ENCODE data around the gene CAV2.
A peak's percentile ranks its signal among the peaks of the same experiment; 100 is the strongest.

CAV2 gene

DNA sequence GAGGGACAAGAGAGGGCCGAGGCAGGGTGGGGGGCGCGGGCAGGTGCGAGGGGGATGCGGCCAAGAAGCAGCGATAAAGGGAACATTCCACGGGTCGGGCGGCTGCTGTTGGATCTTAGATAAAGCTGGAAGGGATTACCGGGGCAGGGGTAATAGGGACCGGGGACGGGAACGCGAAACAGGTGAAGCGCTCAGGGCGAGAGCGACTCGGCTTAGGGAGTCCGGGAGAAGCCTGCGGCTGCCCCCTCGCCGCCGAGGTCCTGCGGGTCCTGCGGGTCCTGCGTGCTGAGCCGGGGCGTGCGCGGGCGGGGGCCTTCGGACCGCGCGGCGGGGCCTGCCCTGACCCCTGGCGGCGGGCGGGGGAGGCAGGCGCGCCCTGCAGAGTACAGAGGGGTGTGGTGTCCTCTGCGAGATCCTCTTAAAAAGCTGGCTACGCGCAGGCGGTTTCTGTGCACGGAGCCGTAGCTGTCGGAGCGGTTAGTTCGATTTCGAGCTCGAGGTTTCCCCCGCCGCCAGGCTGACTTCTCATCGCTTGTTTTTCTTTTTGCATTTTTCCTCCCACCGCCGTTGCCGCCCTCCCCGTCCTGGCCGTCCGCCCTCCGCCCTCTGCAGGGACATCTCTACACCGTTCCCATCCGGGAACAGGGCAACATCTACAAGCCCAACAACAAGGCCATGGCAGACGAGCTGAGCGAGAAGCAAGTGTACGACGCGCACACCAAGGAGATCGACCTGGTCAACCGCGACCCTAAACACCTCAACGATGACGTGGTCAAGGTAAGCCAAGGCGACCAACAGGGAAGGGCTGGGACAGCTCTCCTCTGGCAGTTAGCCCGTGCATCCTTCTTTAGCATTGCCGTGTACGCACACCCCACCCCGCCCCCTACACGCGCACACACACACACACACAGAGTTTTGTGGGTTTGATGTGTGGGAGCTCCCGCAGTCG lies 26.6 kb downstream of the CAV2 start:
- in situ Hi-C loops (cut with HindIII; ENCODE audit: low sequenced_read_pairs): no loop called here
- peak; percentile 63 for DNase-seq (ENCODE audit: low read depth)
- peak overlapping the region; percentile 79 for H3K4me3 ChIP-seq (ENCODE audit: low read depth, low read length)
- TF ChIP-seq, protein P1, sequence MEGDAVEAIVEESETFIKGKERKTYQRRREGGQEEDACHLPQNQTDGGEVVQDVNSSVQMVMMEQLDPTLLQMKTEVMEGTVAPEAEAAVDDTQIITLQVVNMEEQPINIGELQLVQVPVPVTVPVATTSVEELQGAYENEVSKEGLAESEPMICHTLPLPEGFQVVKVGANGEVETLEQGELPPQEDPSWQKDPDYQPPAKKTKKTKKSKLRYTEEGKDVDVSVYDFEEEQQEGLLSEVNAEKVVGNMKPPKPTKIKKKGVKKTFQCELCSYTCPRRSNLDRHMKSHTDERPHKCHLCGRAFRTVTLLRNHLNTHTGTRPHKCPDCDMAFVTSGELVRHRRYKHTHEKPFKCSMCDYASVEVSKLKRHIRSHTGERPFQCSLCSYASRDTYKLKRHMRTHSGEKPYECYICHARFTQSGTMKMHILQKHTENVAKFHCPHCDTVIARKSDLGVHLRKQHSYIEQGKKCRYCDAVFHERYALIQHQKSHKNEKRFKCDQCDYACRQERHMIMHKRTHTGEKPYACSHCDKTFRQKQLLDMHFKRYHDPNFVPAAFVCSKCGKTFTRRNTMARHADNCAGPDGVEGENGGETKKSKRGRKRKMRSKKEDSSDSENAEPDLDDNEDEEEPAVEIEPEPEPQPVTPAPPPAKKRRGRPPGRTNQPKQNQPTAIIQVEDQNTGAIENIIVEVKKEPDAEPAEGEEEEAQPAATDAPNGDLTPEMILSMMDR (IDR thresholded peaks at IDR 0.05; ENCODE audit: low read depth, low read length, missing control alignments): peak; percentile 49

DNA sequence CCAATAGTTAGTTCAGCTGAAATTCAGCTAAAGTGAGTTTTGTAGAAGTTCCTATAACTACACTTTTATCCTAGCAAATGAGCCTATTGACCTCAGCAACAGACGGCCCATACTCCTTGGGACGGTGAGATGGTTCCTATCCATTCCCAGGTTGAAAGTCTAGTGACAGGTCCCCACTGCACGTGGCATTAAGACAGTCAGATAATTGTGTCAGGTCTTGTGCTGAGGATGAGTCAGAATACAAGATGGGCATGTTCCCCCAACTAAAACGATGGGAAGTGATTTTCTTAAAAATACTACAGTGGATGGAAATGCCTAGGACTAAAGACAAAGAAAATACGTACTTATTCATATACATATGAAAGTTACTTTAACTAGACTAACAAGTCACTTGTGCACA lies 27.4 kb downstream of the CAV2 start:
- H3K4me3 ChIP-seq (ENCODE audit: low read depth, low read length): peak overlapping the region; percentile 79
- TF ChIP-seq, protein P1 (IDR thresholded peaks at IDR 0.05; ENCODE audit: low read depth, low read length, missing control alignments): no peak
- in situ Hi-C loops (cut with HindIII; ENCODE audit: low sequenced_read_pairs): no loop called here
- DNase-seq (ENCODE audit: low read depth): no peak

DNA sequence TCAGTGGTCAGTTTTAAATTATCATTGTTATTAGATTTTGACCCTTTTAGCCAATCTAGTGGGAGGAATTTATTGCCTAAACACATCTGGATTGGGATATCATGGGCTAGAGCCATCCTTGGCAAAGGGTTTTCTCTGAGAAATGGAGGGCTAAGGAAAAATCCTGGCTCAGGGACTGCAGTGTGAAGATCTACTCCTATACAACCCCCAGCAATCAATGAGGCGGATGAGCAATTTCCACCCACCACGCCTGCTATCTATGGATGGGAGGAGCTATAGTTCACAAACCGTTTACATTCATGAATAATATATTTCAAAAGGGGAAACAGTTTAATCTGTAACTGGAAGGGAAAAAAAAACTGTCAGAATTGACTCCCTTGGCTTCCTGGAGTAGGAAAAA lies 28.0 kb downstream of the CAV2 start:
- in situ Hi-C loops (cut with HindIII; ENCODE audit: low sequenced_read_pairs): no loop called here
- peak overlapping the region; percentile 79 for H3K4me3 ChIP-seq (ENCODE audit: low read depth, low read length)
- DNase-seq (ENCODE audit: low read depth): no peak

DNA sequence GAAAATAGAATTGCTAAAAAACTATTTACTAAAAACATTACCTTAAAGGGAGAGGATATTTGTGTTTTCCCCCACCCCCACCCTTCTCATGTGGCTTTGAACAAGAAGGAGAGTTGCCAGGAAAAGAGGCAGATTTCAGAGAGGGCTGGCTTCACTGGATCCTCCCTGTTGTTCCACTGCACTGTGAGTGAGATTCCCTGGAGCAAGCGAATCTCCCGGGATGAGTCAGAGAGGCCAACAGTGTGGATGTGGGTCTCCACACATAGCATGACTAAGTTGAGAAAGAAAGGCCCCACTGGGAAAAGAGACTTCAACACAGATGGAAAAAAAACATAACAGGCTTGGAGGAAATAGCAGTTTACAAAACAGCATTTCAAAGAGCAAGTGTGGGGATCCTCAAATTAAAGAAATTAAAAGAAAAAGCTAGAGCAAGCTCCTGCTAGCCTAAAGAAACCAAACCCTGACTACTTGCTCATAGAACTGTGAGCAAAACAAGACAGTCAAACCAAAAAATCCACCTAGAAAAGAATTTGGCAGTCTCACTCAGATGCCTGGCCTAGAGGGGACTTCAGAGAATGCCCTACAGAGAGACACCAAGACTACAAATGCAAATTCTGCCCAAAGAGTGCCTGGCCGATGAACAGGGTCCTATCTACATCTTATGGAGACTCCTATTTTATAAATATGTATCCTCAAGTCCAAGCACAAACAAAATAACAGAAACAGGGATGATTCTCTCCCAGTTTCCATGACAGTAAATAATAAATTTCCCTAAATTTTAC lies 28.7 kb downstream of the CAV2 start:
- TF ChIP-seq, protein P1 (IDR thresholded peaks at IDR 0.05; ENCODE audit: low read depth, low read length, missing control alignments): no peak
- DNase-seq (ENCODE audit: low read depth): peak; percentile 92
- H3K4me3 ChIP-seq (ENCODE audit: low read depth, low read length): peak overlapping the region; percentile 79
- in situ Hi-C loops (cut with HindIII; ENCODE audit: low sequenced_read_pairs): no loop called here

More for the DNA sequence above, 28.0 kb downstream of the CAV2 start:
- TF ChIP-seq, protein P1 (IDR thresholded peaks at IDR 0.05; ENCODE audit: low read depth, low read length, missing control alignments): no peak

DNA sequence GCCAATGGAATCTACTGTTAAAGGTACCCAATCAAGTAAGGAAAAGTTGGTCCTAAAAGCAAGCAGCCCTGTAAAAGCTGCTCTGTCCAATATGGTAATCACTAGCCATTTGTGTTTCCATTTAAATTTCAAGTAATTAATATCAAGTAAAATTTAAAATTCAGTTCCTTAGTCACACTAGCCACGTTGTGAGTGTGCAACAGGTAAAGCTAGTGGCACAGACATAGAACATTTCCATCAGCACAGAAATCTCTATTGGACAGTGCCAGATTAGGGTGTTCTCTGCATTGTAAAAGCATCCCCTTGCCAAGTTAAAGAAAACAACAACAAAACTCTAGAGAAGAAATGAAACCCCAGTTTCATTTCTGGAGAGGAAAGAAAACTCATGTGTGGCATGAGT lies 29.7 kb downstream of the CAV2 start:
- no peak for DNase-seq (ENCODE audit: low read depth)
- H3K4me3 ChIP-seq (ENCODE audit: low read depth, low read length): peak overlapping the region; percentile 79
- in situ Hi-C loops (cut with HindIII; ENCODE audit: low sequenced_read_pairs): no loop called here
- TF ChIP-seq, protein P1 (IDR thresholded peaks at IDR 0.05; ENCODE audit: low read depth, low read length, missing control alignments): no peak

DNA sequence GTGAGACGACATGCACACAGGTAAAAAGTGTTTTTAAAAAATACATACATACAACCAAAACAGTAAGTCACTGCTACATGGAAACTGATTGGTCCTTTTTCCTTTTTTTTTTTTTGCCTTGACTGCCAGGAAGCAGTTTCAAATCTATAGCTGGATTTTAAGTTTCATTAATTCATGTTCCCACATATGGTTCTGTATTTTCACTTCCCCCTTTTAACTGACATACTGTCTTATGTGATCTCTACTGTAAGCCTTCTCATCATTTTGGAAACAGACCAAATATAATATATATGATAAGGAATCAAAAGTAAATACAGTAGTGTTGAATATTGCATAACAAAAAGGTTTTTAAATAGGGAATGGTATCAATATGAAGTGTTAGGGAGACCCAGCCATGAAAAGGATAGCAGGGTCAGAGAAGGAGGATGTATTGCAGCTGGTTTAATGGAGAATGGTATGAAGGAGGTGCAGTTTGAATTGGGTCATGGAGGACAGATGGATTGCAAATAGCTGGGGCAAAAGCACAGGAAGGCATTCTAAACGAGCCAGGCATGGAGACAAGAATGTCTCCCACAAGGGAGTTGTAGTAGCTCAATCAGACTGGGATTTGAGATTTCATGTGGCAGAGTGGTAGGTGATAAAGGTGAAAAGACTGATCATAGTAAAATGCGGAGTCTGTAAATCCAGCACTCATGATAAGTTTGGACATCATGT lies 30.7 kb downstream of the CAV2 start:
- DNase-seq (ENCODE audit: low read depth): no peak
- H3K4me3 ChIP-seq (ENCODE audit: low read depth, low read length): peak overlapping the region; percentile 26
- in situ Hi-C loops (cut with HindIII; ENCODE audit: low sequenced_read_pairs): no loop called here
- TF ChIP-seq, protein P1 (IDR thresholded peaks at IDR 0.05; ENCODE audit: low read depth, low read length, missing control alignments): no peak
